SK-N-SH treated with all-trans-retinoic acid at 6 μM for 48 hours (cell line): Measurements from ENCODE around the gene PCDHGA12.
A peak's percentile ranks its signal among the peaks of the same experiment; 100 is the strongest.

Source experiments
- ATAC-seq: fragments of 200-7000 bp; cut with Tn5 transposase; 3 replicates; pipeline ENCODE4 v1.9.1; 2020; ENCODE audit warnings: mild to moderate bottlenecking, moderate library complexity
- ARNTL ChIP-seq: fragments of 450-650 bp; formaldehyde crosslinking; IDR thresholded peaks from 2 replicates; pipeline ENCODE4 v1.5.0; 2020; ENCODE audit warnings: low read depth, mild to moderate bottlenecking, moderate library complexity, borderline replicate concordance
- BACH2 ChIP-seq: fragments of 250-450 bp; sonication (Bioruptor Pico); IDR thresholded peaks from 2 replicates; pipeline ENCODE4 v1.9.0; 2021; ENCODE audit warnings: mild to moderate bottlenecking, borderline replicate concordance
- CREB5 ChIP-seq: fragments of 250-450 bp; sonication (Bioruptor Pico); IDR thresholded peaks from 2 replicates; pipeline ENCODE4 v1.5.1; 2020; ENCODE audit warnings: low read depth, mild to moderate bottlenecking, moderate library complexity
- CSDC2 ChIP-seq: fragments of 250-450 bp; sonication (Bioruptor Pico); IDR thresholded peaks from 2 replicates; pipeline ENCODE4 v1.5.0; 2020; ENCODE audit warnings: mild to moderate bottlenecking, moderate library complexity
- GLIS3 ChIP-seq: fragments of 250-450 bp; sonication (Bioruptor Pico); IDR thresholded peaks from 2 replicates; pipeline ENCODE4 v1.5.0; 2020; ENCODE audit warnings: mild to moderate bottlenecking, moderate library complexity
- POU6F1 ChIP-seq: fragments of 250-450 bp; sonication (Bioruptor Pico); IDR thresholded peaks from 2 replicates; pipeline ENCODE4 v1.8.0; 2021; ENCODE audit warnings: low read depth, mild to moderate bottlenecking, moderate library complexity, borderline replicate concordance
- RARB ChIP-seq: fragments of 250-450 bp; sonication (Bioruptor Pico); IDR thresholded peaks from 2 replicates; pipeline ENCODE4 v1.8.0; 2021; ENCODE audit warnings: mild to moderate bottlenecking, moderate library complexity
- SNAI2 ChIP-seq: fragments of 250-450 bp; sonication (Bioruptor Pico); IDR thresholded peaks from 2 replicates; pipeline ENCODE4 v1.5.0; 2020; ENCODE audit warnings: mild to moderate bottlenecking, moderate library complexity
- TCF4 ChIP-seq: fragments of 250-450 bp; sonication (Bioruptor Pico); IDR thresholded peaks from 2 replicates; pipeline ENCODE4 v1.8.0; 2021; ENCODE audit warnings: mild to moderate bottlenecking, moderate library complexity, borderline replicate concordance
- TOX ChIP-seq: fragments of 250-450 bp; sonication (Bioruptor Pico); IDR thresholded peaks from 2 replicates; pipeline ENCODE4 v1.8.0; 2021; ENCODE audit warnings: mild to moderate bottlenecking, moderate library complexity, borderline replicate concordance
- TSHZ2 ChIP-seq: fragments of 250-450 bp; sonication (Bioruptor Pico); IDR thresholded peaks from 2 replicates; pipeline ENCODE4 v1.5.0; 2020; ENCODE audit warnings: mild to moderate bottlenecking, moderate library complexity
- ZC3H10 ChIP-seq: fragments of 250-450 bp; sonication (Bioruptor Pico); IDR thresholded peaks from 2 replicates; pipeline ENCODE4 v1.5.1; 2021; ENCODE audit warnings: mild to moderate bottlenecking, moderate library complexity
- ZFP3 ChIP-seq: fragments of 250-450 bp; sonication (Bioruptor Pico); IDR thresholded peaks from 2 replicates; pipeline ENCODE4 v1.5.0; 2020; ENCODE audit warnings: mild to moderate bottlenecking, moderate library complexity
- ZFP30 ChIP-seq: fragments of 450-650 bp; formaldehyde crosslinking; IDR thresholded peaks from 2 replicates; pipeline ENCODE4 v1.5.0; 2022; ENCODE audit warnings: mild to moderate bottlenecking, moderate library complexity
- ZNF565 ChIP-seq: fragments of 450-650 bp; formaldehyde crosslinking; conservative IDR thresholded peaks from 2 replicates; pipeline ENCODE4 v1.5.0; 2020; ENCODE audit warnings: low read depth, mild to moderate bottlenecking, moderate library complexity
- ZNF70 ChIP-seq: fragments of 450-650 bp; formaldehyde crosslinking; IDR thresholded peaks from 2 replicates; pipeline ENCODE4 v1.5.0; 2020; ENCODE audit warnings: mild to moderate bottlenecking, moderate library complexity
- ZNF8 ChIP-seq: fragments of 450-650 bp; formaldehyde crosslinking; IDR thresholded peaks from 2 replicates; pipeline ENCODE4 v1.5.0; 2020; ENCODE audit warnings: mild to moderate bottlenecking, moderate library complexity
- TF ChIP-seq, protein P1 (sequence below): fragments of 250-450 bp; sonication (Bioruptor Pico); IDR thresholded peaks from 2 replicates; pipeline ENCODE4 v1.8.0; 2020; ENCODE audit warnings: mild to moderate bottlenecking, moderate library complexity, borderline replicate concordance
- TF ChIP-seq, protein P2 (sequence below): fragments of 250-450 bp; sonication (Bioruptor Pico); IDR thresholded peaks from 2 replicates; pipeline ENCODE4 v1.5.1; 2021; ENCODE audit warnings: mild to moderate bottlenecking, moderate library complexity

PCDHGA12 gene

GRCh38 chr5:141430332-141431113 lies at the start of gene PCDHGA12:
Gene PCDHGA12 (plus strand): TSS chr5:141430507. CDS start chr5:141430760, 253 bp downstream.
- ATAC-seq = no peak
- no peak for TF ChIP-seq CREB5 (CRISPR knock-in tag)
- TF ChIP-seq POU6F1 (CRISPR knock-in tag) = no peak
- no peak for TF ChIP-seq BACH2 (CRISPR knock-in tag)
- no peak for TF ChIP-seq RARB
- TF ChIP-seq, protein P1, sequence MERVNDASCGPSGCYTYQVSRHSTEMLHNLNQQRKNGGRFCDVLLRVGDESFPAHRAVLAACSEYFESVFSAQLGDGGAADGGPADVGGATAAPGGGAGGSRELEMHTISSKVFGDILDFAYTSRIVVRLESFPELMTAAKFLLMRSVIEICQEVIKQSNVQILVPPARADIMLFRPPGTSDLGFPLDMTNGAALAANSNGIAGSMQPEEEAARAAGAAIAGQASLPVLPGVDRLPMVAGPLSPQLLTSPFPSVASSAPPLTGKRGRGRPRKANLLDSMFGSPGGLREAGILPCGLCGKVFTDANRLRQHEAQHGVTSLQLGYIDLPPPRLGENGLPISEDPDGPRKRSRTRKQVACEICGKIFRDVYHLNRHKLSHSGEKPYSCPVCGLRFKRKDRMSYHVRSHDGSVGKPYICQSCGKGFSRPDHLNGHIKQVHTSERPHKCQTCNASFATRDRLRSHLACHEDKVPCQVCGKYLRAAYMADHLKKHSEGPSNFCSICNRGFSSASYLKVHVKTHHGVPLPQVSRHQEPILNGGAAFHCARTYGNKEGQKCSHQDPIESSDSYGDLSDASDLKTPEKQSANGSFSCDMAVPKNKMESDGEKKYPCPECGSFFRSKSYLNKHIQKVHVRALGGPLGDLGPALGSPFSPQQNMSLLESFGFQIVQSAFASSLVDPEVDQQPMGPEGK (CRISPR knock-in tag) = no peak
- no peak for TF ChIP-seq CSDC2 (CRISPR knock-in tag)
- no peak for TF ChIP-seq SNAI2 (CRISPR knock-in tag)

DNA sequence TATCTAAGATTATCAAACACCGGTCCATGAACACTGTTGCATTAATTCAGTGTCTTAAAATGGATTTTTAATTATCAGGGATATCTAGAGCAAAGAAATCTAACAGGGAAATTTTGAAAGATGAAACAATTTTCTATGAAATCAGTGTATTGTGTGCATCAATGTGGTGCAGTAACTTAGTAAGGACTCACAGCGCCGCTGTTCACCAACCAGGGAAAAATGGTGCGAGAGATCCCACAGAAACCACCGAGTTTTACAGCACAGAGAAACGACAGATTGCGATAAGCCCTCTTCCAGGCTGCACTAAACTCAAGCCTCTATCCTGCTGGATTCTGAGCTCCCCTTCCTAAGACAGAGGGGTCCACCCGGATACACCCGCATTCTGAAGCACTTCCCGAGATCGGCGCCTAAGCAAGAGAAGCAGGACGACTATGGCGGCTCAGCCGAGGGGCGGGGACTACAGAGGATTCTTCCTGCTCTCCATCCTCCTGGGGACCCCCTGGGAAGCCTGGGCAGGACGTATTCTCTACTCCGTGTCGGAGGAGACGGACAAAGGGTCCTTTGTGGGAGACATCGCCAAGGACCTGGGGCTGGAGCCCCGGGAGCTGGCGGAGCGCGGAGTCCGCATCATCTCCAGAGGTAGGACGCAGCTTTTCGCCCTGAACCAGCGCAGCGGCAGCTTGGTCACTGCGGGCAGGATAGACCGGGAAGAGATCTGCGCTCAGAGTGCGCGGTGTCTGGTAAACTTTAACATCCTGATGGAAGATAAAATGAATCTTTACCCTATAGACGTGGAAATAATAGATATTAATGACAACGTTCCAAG lies 47.6 kb upstream of the PCDHGA12 start, which contains the start of gene PCDHGA7:
Gene PCDHGA7 (plus strand): TSS at position 274 of the 826 bp plus-strand sequence. CDS start 158 bp downstream, at position 432.
- ATAC-seq = peak; percentile 97

DNA sequence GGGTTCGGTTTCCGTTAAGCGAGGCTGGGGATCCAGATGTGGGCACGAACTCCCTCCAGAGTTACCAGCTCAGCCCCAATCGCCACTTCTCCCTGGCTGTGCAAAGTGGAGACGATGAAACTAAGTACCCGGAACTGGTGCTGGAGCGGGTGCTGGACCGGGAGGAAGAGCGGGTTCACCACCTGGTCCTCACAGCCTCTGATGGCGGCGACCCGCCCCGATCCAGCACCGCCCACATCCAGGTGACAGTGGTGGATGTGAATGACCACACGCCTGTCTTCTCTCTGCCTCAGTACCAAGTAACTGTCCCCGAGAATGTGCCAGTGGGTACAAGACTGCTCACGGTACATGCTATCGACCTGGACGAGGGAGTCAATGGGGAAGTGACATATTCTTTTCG lies 47.0 kb upstream of the PCDHGA12 start:
- ATAC-seq = no peak
- TF ChIP-seq BACH2 (CRISPR knock-in tag) (no peak), RARB (no peak), ZNF70 (CRISPR knock-in tag) (no peak), TOX (CRISPR knock-in tag) (no peak), ZNF565 (CRISPR knock-in tag) (no peak), ZFP3 (CRISPR knock-in tag) (no peak), CREB5 (CRISPR knock-in tag) (no peak), ARNTL (CRISPR knock-in tag) (no peak), ZFP30 (CRISPR knock-in tag) (no peak), ZNF8 (CRISPR knock-in tag) (no peak), ZC3H10 (no peak)
- TF ChIP-seq, protein P2, sequence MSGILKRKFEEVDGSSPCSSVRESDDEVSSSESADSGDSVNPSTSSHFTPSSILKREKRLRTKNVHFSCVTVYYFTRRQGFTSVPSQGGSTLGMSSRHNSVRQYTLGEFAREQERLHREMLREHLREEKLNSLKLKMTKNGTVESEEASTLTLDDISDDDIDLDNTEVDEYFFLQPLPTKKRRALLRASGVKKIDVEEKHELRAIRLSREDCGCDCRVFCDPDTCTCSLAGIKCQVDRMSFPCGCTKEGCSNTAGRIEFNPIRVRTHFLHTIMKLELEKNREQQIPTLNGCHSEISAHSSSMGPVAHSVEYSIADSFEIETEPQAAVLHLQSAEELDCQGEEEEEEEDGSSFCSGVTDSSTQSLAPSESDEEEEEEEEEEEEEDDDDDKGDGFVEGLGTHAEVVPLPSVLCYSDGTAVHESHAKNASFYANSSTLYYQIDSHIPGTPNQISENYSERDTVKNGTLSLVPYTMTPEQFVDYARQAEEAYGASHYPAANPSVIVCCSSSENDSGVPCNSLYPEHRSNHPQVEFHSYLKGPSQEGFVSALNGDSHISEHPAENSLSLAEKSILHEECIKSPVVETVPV (CRISPR knock-in tag) = no peak

More for the DNA sequence above, 47.6 kb upstream of the PCDHGA12 start, which contains the start of gene PCDHGA7:
- TF ChIP-seq ZNF8 (CRISPR knock-in tag) = no peak
- TF ChIP-seq TCF4 (CRISPR knock-in tag) = no peak
- no peak for TF ChIP-seq CSDC2 (CRISPR knock-in tag)
- no peak for TF ChIP-seq TSHZ2 (CRISPR knock-in tag)
- no peak for TF ChIP-seq ARNTL (CRISPR knock-in tag)
- TF ChIP-seq GLIS3 = no peak
- no peak for TF ChIP-seq ZFP3 (CRISPR knock-in tag)
- TF ChIP-seq, protein P2 (CRISPR knock-in tag) = no peak
